Measurements from ENCODE around the gene CYB5D1. TPM values are rescaled to one million over a fixed set of nuclear protein-coding genes. Genes with fewer than 3 reads are reported as not detected.

Gene CYB5D1
- polyA plus RNA-seq, 1 donor (not counting 4 experiments of a cell fraction or from before 2014, with no cell fraction given), result 14.8 TPM

GRCh38 chr17:7834542-7834956 lies 23.3 kb upstream of the CYB5D1 start:
- Histone ChIP-seq H4K20me1 (ENCODE audit: control insufficient read depth, extremely low read depth, insufficient read depth, low read length) (no peaks in the 10 kb centered on the region), H2AFZ (ENCODE audit: control insufficient read depth, low read length) (peak overlapping the region; percentile 83), H3K4me1 (ENCODE audit: control insufficient read depth, extremely low read depth, insufficient read depth, low read length) (peaks cover 29% of the 10 kb centered on the region), H3K27me3 (ENCODE audit: control insufficient read depth, extremely low read depth, insufficient read depth, low read length) (no peaks in the 10 kb centered on the region), H3K9ac (ENCODE audit: control insufficient read depth, extremely low read depth, insufficient read depth, low read length) (peak overlapping the region; percentile 97), H3K27ac (ENCODE audit: control insufficient read depth, insufficient read depth, low read length) (peak overlapping the region; percentile 95), H3K4me3 (ENCODE audit: control insufficient read depth in 2 of 3, extremely low read depth in 1 of 3, insufficient read depth in 2 of 3, low read depth in 1 of 3, low read length in 3 of 3) (peak overlapping the region; percentile 67 to 85 (median 79)), H3K36me3 (ENCODE audit: control insufficient read depth in 2 of 2, extremely low read depth in 1 of 2, insufficient read depth in 2 of 2, low read length in 2 of 2) (peaks cover 0 to 3% of the 10 kb centered on the region in 2 experiments), H3K79me2 (ENCODE audit: control insufficient read depth, insufficient read depth, low read length) (peaks cover 7% of the 10 kb centered on the region), H3K9me1 (ENCODE audit: control insufficient read depth, extremely low read depth, insufficient read depth, low read length) (no peaks in the 10 kb centered on the region), H3K9me3 (ENCODE audit: control insufficient read depth, low read depth, low read length) (no peaks in the 10 kb centered on the region), H3K4me2 (ENCODE audit: control insufficient read depth, extremely low read depth, insufficient read depth, low read depth, low read length) (peak overlapping the region; percentile 97)
- TF ChIP-seq CTCF (optimal IDR thresholded peaks at IDR 0.05 in 1 of 3, IDR thresholded peaks at IDR 0.05 in 1 of 3, conservative IDR thresholded peaks at IDR 0.05 in 1 of 3; ENCODE audit: extremely low read depth in 1 of 3, insufficient read depth in 2 of 3, low read length in 3 of 3) (no peak), EZH2 (IDR thresholded peaks at IDR 0.05; ENCODE audit: low read length) (no peak)
- dilution Hi-C loops (cut with MboI; ENCODE audit: extremely low pct_ligation_motif_present, low sequenced_read_pairs), result no loop called here
- DNase-seq (ENCODE audit: low read depth, low spot score), result no peak
- no peak for FAIRE-seq

- FAIRE-seq (peak; percentile 92), DNase-seq (ENCODE audit: low read depth, low spot score) (peak; percentile 90)
- dilution Hi-C loops (cut with MboI; ENCODE audit: extremely low pct_ligation_motif_present, low sequenced_read_pairs), result no loop called here
These were observed 22.6 kb upstream of the CYB5D1 start for GRCh38 chr17:7834957-7835813.

More at GRCh38 chr17:7834957-7835813, 22.6 kb upstream of the CYB5D1 start:
- Histone ChIP-seq H3K9me1 (ENCODE audit: control insufficient read depth, extremely low read depth, insufficient read depth, low read length) (no peaks in the 10 kb centered on the region), H4K20me1 (ENCODE audit: control insufficient read depth, extremely low read depth, insufficient read depth, low read length) (no peaks in the 10 kb centered on the region), H3K27me3 (ENCODE audit: control insufficient read depth, extremely low read depth, insufficient read depth, low read length) (no peaks in the 10 kb centered on the region), H3K4me3 (ENCODE audit: control insufficient read depth in 2 of 3, extremely low read depth in 1 of 3, insufficient read depth in 2 of 3, low read depth in 1 of 3, low read length in 3 of 3) (peak overlapping the region; percentile 67 to 85 (median 79)), H3K9me3 (ENCODE audit: control insufficient read depth, low read depth, low read length) (no peaks in the 10 kb centered on the region), H3K9ac (ENCODE audit: control insufficient read depth, extremely low read depth, insufficient read depth, low read length) (peak overlapping the region; percentile 97), H3K79me2 (ENCODE audit: control insufficient read depth, insufficient read depth, low read length) (peaks cover 7% of the 10 kb centered on the region), H2AFZ (ENCODE audit: control insufficient read depth, low read length) (peak overlapping the region; percentile 80), H3K36me3 (ENCODE audit: control insufficient read depth in 2 of 2, extremely low read depth in 1 of 2, insufficient read depth in 2 of 2, low read length in 2 of 2) (peaks cover 0 to 8% of the 10 kb centered on the region in 2 experiments), H3K4me2 (ENCODE audit: control insufficient read depth, extremely low read depth, insufficient read depth, low read depth, low read length) (peak overlapping the region; percentile 97), H3K27ac (ENCODE audit: control insufficient read depth, insufficient read depth, low read length) (peak overlapping the region; percentile 95), H3K4me1 (ENCODE audit: control insufficient read depth, extremely low read depth, insufficient read depth, low read length) (peaks cover 35% of the 10 kb centered on the region)
- TF ChIP-seq EZH2 (IDR thresholded peaks at IDR 0.05; ENCODE audit: low read length) (no peak), CTCF (optimal IDR thresholded peaks at IDR 0.05 in 1 of 3, IDR thresholded peaks at IDR 0.05 in 1 of 3, conservative IDR thresholded peaks at IDR 0.05 in 1 of 3; ENCODE audit: extremely low read depth in 1 of 3, insufficient read depth in 2 of 3, low read length in 3 of 3) (peak; percentile 63 to 93 (median 91))
